GM19372 (cell line): Measurements from ENCODE around the gene SC5D.

Experiments used
- ATAC-seq: cut with Tn5 transposase; IDR thresholded peaks from one replicate; pipeline ENCODE4 v1.9.1; 2021; ENCODE audit warnings: mild to moderate bottlenecking, low read depth, moderate library complexity; ENCODE audit not compliant: unreplicated experiment

The SC5D gene

GRCh38 chr11:121292495-121293287 lies at the start of gene SC5D:
SC5D (plus strand) TSS chr11:121292771; CDS start chr11:121303376, 10,605 bp downstream.
- peak; percentile 99 for ATAC-seq

GRCh38 chr11:121244884-121245283 lies 47.7 kb upstream of the SC5D start:
- no peak for ATAC-seq

- ATAC-seq: no peak
These were observed 46.4 kb upstream of the SC5D start for GRCh38 chr11:121246021-121246768.

- no peak for ATAC-seq
These were observed 45.9 kb upstream of the SC5D start for GRCh38 chr11:121246769-121247035.

GRCh38 chr11:121248496-121248895 lies 44.1 kb upstream of the SC5D start:
- ATAC-seq: no peak

- ATAC-seq: no peak
These were observed 43.4 kb upstream of the SC5D start for GRCh38 chr11:121249039-121249663.

GRCh38 chr11:121250843-121251242 lies 41.7 kb upstream of the SC5D start:
- no peak for ATAC-seq

GRCh38 chr11:121253951-121254350 lies 38.6 kb upstream of the SC5D start:
- ATAC-seq: no peak

- no peak for ATAC-seq
These were observed 37.8 kb upstream of the SC5D start for GRCh38 chr11:121254756-121255155.

- ATAC-seq: no peak
These were observed 37.0 kb upstream of the SC5D start for GRCh38 chr11:121255473-121256125.

- no peak for ATAC-seq
These were observed 35.3 kb upstream of the SC5D start for GRCh38 chr11:121257289-121257688.

GRCh38 chr11:121257976-121258375 lies 34.6 kb upstream of the SC5D start:
- no peak for ATAC-seq

GRCh38 chr11:121265586-121265985 lies 27.0 kb upstream of the SC5D start:
- no peak for ATAC-seq

GRCh38 chr11:121268581-121268980 lies 24.0 kb upstream of the SC5D start:
- no peak for ATAC-seq

GRCh38 chr11:121270001-121270678 lies 22.4 kb upstream of the SC5D start:
- ATAC-seq: no peak

GRCh38 chr11:121274332-121274991 lies 18.1 kb upstream of the SC5D start:
- no peak for ATAC-seq

GRCh38 chr11:121281698-121282097 lies 10.9 kb upstream of the SC5D start:
- no peak for ATAC-seq

- ATAC-seq: no peak
These were observed 10.2 kb upstream of the SC5D start for GRCh38 chr11:121282386-121282785.

- ATAC-seq: no peak
These were observed 9.6 kb upstream of the SC5D start for GRCh38 chr11:121282886-121283502.

- ATAC-seq: no peak
These were observed 1.3 kb upstream of the SC5D start for GRCh38 chr11:121291319-121291718.
